Nephron progenitor cell (in vitro differentiated cells): ENCODE results near the gene EPGN.
A peak's percentile ranks its signal among the peaks of the same experiment; 100 is the strongest.

Source experiments
- DNase-seq: peaks from one replicate; pipeline ENCODE4 v3.0.0; 2021
- H3K27ac Mint-ChIP-seq: 2 replicates; pipeline ENCODE4 v1.8.0; 2021; ENCODE audit warnings: mild to moderate bottlenecking, moderate library complexity, mixed read lengths
- H3K27me3 Mint-ChIP-seq: 2 replicates; pipeline ENCODE4 v1.8.0; 2021; ENCODE audit warnings: mild to moderate bottlenecking, low read depth, mixed read lengths; ENCODE audit not compliant: poor library complexity
- H3K36me3 Mint-ChIP-seq: 2 replicates; pipeline ENCODE4 v1.8.0; 2021; ENCODE audit warnings: low read depth, mixed read lengths
- H3K4me1 Mint-ChIP-seq: 2 replicates; pipeline ENCODE4 v1.8.0; 2021; ENCODE audit warnings: mixed read lengths
- H3K4me3 Mint-ChIP-seq: 2 replicates; pipeline ENCODE4 v1.8.0; 2021; ENCODE audit warnings: mild to moderate bottlenecking, moderate library complexity, mixed read lengths
- H3K9me3 Mint-ChIP-seq: 2 replicates; pipeline ENCODE4 v1.8.0; 2021; ENCODE audit warnings: mild to moderate bottlenecking, moderate library complexity, mixed read lengths
- TF ChIP-seq, protein P1 (sequence below): fragments of 200-600 bp; sonication (generic); IDR thresholded peaks from 2 replicates; pipeline ENCODE4 v1.5.0; 2021; ENCODE audit warnings: antibody characterized with exemption

Gene EPGN

DNA sequence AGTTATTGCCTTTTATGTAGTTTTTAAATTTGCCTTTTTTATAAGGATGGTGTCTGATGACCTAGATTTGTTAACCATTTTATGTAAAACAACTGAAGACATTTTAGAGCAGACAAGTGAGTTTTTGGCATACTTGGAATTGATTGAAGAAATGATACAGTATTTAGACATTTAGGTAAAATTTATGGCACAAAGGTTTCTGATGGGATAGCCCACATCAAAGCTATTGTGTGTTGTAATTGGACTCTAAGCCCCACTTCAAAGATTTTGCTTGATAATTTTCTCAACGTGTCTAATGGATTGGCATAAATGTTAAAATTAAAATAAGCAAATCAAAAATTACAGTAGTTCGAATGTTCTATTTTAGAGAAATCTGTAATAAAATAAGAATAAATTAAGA, 17.6 kb downstream of the EPGN start:
- TF ChIP-seq, protein P1, sequence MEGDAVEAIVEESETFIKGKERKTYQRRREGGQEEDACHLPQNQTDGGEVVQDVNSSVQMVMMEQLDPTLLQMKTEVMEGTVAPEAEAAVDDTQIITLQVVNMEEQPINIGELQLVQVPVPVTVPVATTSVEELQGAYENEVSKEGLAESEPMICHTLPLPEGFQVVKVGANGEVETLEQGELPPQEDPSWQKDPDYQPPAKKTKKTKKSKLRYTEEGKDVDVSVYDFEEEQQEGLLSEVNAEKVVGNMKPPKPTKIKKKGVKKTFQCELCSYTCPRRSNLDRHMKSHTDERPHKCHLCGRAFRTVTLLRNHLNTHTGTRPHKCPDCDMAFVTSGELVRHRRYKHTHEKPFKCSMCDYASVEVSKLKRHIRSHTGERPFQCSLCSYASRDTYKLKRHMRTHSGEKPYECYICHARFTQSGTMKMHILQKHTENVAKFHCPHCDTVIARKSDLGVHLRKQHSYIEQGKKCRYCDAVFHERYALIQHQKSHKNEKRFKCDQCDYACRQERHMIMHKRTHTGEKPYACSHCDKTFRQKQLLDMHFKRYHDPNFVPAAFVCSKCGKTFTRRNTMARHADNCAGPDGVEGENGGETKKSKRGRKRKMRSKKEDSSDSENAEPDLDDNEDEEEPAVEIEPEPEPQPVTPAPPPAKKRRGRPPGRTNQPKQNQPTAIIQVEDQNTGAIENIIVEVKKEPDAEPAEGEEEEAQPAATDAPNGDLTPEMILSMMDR = no peak
- Mint-ChIP-seq H3K27ac (no peak overlapping the region), H3K4me3 (no peak overlapping the region), H3K36me3 (no peaks in the 10 kb centered on the region), H3K27me3 (no peaks in the 10 kb centered on the region), H3K9me3 (no peaks in the 10 kb centered on the region), H3K4me1 (no peaks in the 10 kb centered on the region)
- no peak for DNase-seq

DNA sequence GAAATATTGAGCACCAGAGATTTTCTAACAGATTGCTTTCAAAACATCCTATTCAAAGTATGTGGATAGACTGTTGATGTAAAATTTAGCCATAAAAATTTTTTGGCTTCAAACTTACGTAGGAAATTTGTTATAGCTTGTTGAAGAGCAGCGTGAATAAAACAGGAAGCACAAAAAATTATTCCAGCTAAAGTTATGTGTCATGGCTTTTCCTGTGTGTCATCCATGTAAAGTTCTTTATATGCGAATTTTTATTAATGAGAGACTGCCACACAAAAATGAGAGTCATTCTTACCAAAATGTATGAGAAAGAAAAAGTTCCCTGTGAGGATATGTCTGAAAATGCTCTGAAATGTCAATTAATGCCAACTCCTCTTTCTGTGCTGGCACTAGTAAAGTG, 19.5 kb downstream of the EPGN start:
- H3K4me1 Mint-ChIP-seq = no peaks in the 10 kb centered on the region
- no peak overlapping the region for H3K4me3 Mint-ChIP-seq
- H3K27ac Mint-ChIP-seq = no peak overlapping the region
- TF ChIP-seq, protein P1 = no peak
- no peak for DNase-seq
- H3K36me3 Mint-ChIP-seq = no peaks in the 10 kb centered on the region
- H3K9me3 Mint-ChIP-seq = no peaks in the 10 kb centered on the region
- H3K27me3 Mint-ChIP-seq = no peaks in the 10 kb centered on the region

DNA sequence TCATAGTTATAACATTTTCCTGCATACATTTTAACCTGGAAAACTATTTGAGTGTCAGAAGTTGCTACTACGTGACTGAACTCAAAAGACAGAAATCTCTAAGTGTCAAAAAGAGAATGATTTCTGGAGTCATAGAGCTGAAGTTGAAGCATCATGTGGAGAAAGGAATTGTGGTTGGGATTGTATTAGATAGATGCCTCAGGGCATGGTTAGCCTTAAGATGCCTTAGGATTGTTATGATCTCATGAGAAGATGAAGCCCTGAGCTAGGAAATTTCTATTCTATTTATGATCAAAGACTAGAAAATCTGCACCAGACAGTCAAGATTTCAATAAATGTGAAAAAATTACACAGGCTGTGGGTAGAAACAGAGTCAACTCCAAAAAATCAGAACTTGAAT, 20.2 kb downstream of the EPGN start:
- Mint-ChIP-seq H3K4me1 (no peaks in the 10 kb centered on the region), H3K27ac (no peak overlapping the region), H3K27me3 (no peaks in the 10 kb centered on the region), H3K36me3 (no peaks in the 10 kb centered on the region), H3K9me3 (no peaks in the 10 kb centered on the region), H3K4me3 (no peak overlapping the region)
- no peak for DNase-seq
- TF ChIP-seq, protein P1 = no peak

- TF ChIP-seq, protein P1 = no peak
- Mint-ChIP-seq H3K9me3 (no peaks in the 10 kb centered on the region), H3K4me1 (no peaks in the 10 kb centered on the region), H3K27ac (no peak overlapping the region), H3K4me3 (no peak overlapping the region), H3K27me3 (no peaks in the 10 kb centered on the region), H3K36me3 (no peaks in the 10 kb centered on the region)
- DNase-seq = no peak
Observed at GRCh38 chr4:74329307-74329706, 21.0 kb downstream of the EPGN start.

- TF ChIP-seq, protein P1 = no peak
- Mint-ChIP-seq H3K27me3 (no peaks in the 10 kb centered on the region), H3K36me3 (no peaks in the 10 kb centered on the region), H3K4me1 (no peaks in the 10 kb centered on the region), H3K27ac (no peak overlapping the region), H3K4me3 (no peak overlapping the region), H3K9me3 (no peaks in the 10 kb centered on the region)
- no peak for DNase-seq
Observed at GRCh38 chr4:74330295-74330750, 22.1 kb downstream of the EPGN start.

GRCh38 chr4:74331252-74331651, 23.0 kb downstream of the EPGN start:
- no peak overlapping the region for H3K4me3 Mint-ChIP-seq
- H3K4me1 Mint-ChIP-seq = no peaks in the 10 kb centered on the region
- no peak for DNase-seq
- H3K9me3 Mint-ChIP-seq = no peaks in the 10 kb centered on the region
- TF ChIP-seq, protein P1 = no peak
- peak overlapping the region; percentile 36 for H3K27ac Mint-ChIP-seq
- no peaks in the 10 kb centered on the region for H3K27me3 Mint-ChIP-seq
- no peaks in the 10 kb centered on the region for H3K36me3 Mint-ChIP-seq
